KMS-11 (cell line): Measurements from ENCODE around the gene B3GLCT.

Experiments used
- H2AFZ ChIP-seq: fragments of 200-600 bp; sonication (generic); 2 replicates; pipeline ENCODE4 v1.6.1; 2016; ENCODE audit warnings: antibody characterized with exemption, mixed run types, low read depth
- H3K27ac ChIP-seq: fragments of 200-600 bp; sonication (generic); 2 replicates; pipeline ENCODE4 v1.6.1; 2016; ENCODE audit warnings: mild to moderate bottlenecking, mixed run types
- H3K27me3 ChIP-seq: fragments of 200-600 bp; sonication (generic); 2 replicates; pipeline ENCODE4 v1.6.1; 2017; ENCODE audit warnings: mild to moderate bottlenecking, low read depth, mixed run types, moderate library complexity; ENCODE audit not compliant: insufficient read depth
- H3K36me3 ChIP-seq: fragments of 200-600 bp; sonication (generic); 2 replicates; pipeline ENCODE4 v1.6.1; 2017; ENCODE audit warnings: mild to moderate bottlenecking, mixed run types; ENCODE audit not compliant: insufficient read depth
- H3K4me1 ChIP-seq: fragments of 200-600 bp; sonication (generic); 2 replicates; pipeline ENCODE4 v1.6.1; 2016; ENCODE audit warnings: mild to moderate bottlenecking, low read depth, mixed run types; ENCODE audit not compliant: poor library complexity, severe bottlenecking
- H3K4me2 ChIP-seq: fragments of 200-600 bp; sonication (generic); 2 replicates; pipeline ENCODE4 v1.7.0; 2016; ENCODE audit warnings: mild to moderate bottlenecking, mixed run types
- H3K4me3 ChIP-seq: fragments of 200-600 bp; sonication (generic); IDR thresholded peaks from 2 replicates; pipeline ENCODE4 v1.6.1; 2017; ENCODE audit warnings: low read depth, low read length, mixed read lengths; ENCODE audit not compliant: insufficient read depth
- H3K79me2 ChIP-seq: fragments of 200-600 bp; sonication (generic); 2 replicates; pipeline ENCODE4 v1.6.1; 2016; ENCODE audit warnings: low read depth, mixed run types; ENCODE audit not compliant: insufficient read depth
- H3K9ac ChIP-seq: fragments of 200-600 bp; sonication (generic); 2 replicates; pipeline ENCODE4 v1.6.1; 2016; ENCODE audit warnings: mild to moderate bottlenecking, mixed run types
- H4K20me1 ChIP-seq: fragments of 200-600 bp; sonication (generic); 2 replicates; pipeline ENCODE4 v1.6.1; 2016; ENCODE audit warnings: mild to moderate bottlenecking, mixed run types; ENCODE audit not compliant: insufficient read depth
- CTCF ChIP-seq: fragments of 200-600 bp; sonication (generic); conservative IDR thresholded peaks from 2 replicates; pipeline ENCODE4 v1.6.1; 2017; ENCODE audit warnings: low read depth, mild to moderate bottlenecking, antibody characterized with exemption, low read length, moderate library complexity, mixed read lengths

Gene B3GLCT

DNA sequence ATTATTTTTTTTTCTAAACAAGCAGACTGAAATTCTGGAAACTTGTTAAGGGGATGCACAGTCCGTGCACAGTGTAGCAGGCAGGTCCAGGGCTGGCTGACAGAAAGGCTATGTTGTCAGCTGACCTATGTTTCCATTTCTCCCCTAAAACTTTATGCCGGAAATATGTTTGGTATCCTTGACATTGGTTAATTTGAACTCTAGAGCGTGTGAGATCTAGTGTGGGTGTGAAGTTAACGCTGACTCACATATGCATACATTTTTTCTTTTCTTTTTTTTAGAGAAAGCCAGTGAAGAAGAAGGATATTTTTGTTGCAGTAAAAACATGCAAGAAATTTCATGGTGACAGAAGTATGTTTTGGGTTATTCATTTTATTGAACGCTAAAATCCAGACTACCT is 76.6 kb downstream of the B3GLCT start:
- Histone ChIP-seq H3K4me3 (no peak overlapping the region), H3K4me1 (no peaks in the 10 kb centered on the region), H3K27me3 (no peaks in the 10 kb centered on the region), H3K4me2 (no peak overlapping the region), H3K27ac (no peak overlapping the region), H3K79me2 (no peaks in the 10 kb centered on the region), H4K20me1 (no peaks in the 10 kb centered on the region), H3K36me3 (no peaks in the 10 kb centered on the region), H3K9ac (no peak overlapping the region), H2AFZ (no peak overlapping the region)
- TF ChIP-seq CTCF: no peak

DNA sequence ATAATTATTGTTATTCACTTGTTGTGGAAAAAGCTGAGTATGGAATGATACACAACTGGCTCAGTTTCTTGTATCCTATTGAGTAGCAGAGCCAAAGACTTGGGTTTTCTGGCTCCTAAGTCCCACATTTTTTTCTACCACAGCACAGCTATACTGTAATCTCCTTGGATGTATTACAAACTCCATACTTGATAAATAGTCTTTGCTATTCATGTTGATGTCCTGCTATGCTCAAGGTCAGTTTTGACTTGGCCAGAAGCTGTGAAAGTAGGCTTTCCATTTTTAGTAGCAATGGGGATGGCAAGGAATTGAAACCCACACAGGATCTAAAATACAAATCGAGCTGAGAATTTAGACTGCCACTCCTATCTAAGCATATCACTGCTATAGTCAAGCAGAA is 79.1 kb downstream of the B3GLCT start:
- no peak overlapping the region for H3K9ac ChIP-seq

DNA sequence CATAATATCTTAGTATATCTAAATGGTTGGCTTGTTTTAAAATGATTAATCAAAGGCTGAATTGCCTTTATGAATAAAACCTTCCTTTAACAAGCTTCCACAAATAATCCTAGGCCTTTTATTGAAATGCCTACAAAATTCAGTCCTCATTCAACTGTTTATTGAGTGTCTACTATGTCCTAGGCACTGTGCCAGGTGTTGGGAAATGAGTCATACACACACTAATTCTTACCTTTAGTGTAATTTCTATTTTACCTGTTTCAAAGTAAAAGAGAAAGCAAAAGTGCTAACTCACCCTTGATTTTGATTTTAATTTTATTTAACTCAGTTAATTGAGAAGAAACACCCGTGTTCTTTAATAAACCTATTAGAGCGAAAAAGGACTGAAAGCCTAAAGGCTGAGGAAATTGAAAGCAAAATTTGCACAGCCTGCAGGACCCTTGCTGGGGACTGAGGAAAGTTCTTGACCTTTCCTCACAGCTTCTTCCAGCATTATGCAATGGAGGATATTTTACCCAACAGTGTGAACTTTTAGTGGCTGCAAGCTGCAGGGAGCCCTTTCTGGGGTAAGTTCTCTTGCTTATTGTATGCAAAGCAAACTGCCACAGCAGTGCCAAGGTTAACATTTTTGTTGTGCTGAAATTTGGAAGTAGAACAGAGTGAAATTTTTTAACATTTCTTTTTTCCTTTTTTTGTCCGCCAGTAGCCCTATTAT is 83.1 kb downstream of the B3GLCT start:
- Histone ChIP-seq H3K4me2 (no peak overlapping the region), H3K27me3 (no peaks in the 10 kb centered on the region), H3K4me3 (no peak overlapping the region), H3K27ac (no peak overlapping the region), H3K4me1 (no peaks in the 10 kb centered on the region), H3K36me3 (no peaks in the 10 kb centered on the region), H2AFZ (no peak overlapping the region), H3K9ac (no peak overlapping the region), H4K20me1 (no peaks in the 10 kb centered on the region), H3K79me2 (no peaks in the 10 kb centered on the region)
- no peak for TF ChIP-seq CTCF

More for the DNA sequence above, 79.1 kb downstream of the B3GLCT start:
- H3K36me3 ChIP-seq: no peaks in the 10 kb centered on the region
- H4K20me1 ChIP-seq: no peaks in the 10 kb centered on the region
- H3K4me2 ChIP-seq: no peak overlapping the region
- TF ChIP-seq CTCF: no peak
- no peaks in the 10 kb centered on the region for H3K27me3 ChIP-seq
- H3K27ac ChIP-seq: no peak overlapping the region
- H3K79me2 ChIP-seq: no peaks in the 10 kb centered on the region
- no peaks in the 10 kb centered on the region for H3K4me1 ChIP-seq
- H3K4me3 ChIP-seq: no peak overlapping the region
- H2AFZ ChIP-seq: no peak overlapping the region

DNA sequence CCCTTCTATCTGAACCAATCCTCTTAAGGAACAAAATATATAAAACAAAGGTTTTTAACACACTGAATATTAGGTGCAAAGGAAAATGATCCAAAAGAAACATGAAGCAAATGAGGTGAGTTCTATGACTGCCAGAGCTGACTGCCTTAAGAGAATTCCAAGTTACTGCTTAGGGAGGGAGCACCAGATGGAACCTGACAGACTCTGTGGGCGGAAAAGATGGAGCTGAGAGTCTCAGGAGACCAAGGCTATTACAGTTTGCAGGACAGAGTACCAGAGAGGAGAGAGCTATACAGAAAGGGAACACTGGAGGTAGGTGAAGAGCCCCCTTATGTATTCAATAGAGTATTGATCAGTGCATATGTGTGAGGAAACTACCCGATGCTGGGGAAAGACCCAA is 87.2 kb downstream of the B3GLCT start:
- H2AFZ ChIP-seq: no peak overlapping the region
- no peak overlapping the region for H3K4me2 ChIP-seq
- TF ChIP-seq CTCF: no peak
- H3K4me3 ChIP-seq: no peak overlapping the region
- no peak overlapping the region for H3K27ac ChIP-seq
- no peaks in the 10 kb centered on the region for H3K27me3 ChIP-seq
- H3K79me2 ChIP-seq: no peaks in the 10 kb centered on the region
- no peak overlapping the region for H3K9ac ChIP-seq
- H3K36me3 ChIP-seq: no peaks in the 10 kb centered on the region
- no peaks in the 10 kb centered on the region for H4K20me1 ChIP-seq
- H3K4me1 ChIP-seq: no peaks in the 10 kb centered on the region
